Measurements from ENCODE around the gene TMIGD1. TPM values are rescaled to one million over a fixed set of nuclear protein-coding genes. Genes with fewer than 3 reads are reported as not detected.

The TMIGD1 gene, protein sequence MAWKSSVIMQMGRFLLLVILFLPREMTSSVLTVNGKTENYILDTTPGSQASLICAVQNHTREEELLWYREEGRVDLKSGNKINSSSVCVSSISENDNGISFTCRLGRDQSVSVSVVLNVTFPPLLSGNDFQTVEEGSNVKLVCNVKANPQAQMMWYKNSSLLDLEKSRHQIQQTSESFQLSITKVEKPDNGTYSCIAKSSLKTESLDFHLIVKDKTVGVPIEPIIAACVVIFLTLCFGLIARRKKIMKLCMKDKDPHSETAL
- not detected for total RNA-seq

GRCh38 chr17:30333503-30334360 lies at the start of gene TMIGD1:
TMIGD1 (minus strand) TSS chr17:30334057; CDS start chr17:30332133, 1,924 bp downstream.
- no peak within 1 kb of the TSS for H3K4me3 ChIP-seq
- H3K4me1 ChIP-seq, result no peaks in the 10 kb centered on the region
- H3K9me3 ChIP-seq, result no peaks in the 10 kb centered on the region
- H3K36me3 ChIP-seq, result no peaks in the 10 kb centered on the region
- TF ChIP-seq CTCF (IDR thresholded peaks at IDR 0.05), result no peak
- no peak for TF ChIP-seq POLR2A (IDR thresholded peaks at IDR 0.05)
- intact Hi-C loops (cut with DNase I; ENCODE audit: low total_unique reads), result no loop called here
- no peak for DNase-seq
- no peaks in the 10 kb centered on the region for H3K27me3 ChIP-seq
- no peak within 1 kb of the TSS for H3K27ac ChIP-seq

DNA sequence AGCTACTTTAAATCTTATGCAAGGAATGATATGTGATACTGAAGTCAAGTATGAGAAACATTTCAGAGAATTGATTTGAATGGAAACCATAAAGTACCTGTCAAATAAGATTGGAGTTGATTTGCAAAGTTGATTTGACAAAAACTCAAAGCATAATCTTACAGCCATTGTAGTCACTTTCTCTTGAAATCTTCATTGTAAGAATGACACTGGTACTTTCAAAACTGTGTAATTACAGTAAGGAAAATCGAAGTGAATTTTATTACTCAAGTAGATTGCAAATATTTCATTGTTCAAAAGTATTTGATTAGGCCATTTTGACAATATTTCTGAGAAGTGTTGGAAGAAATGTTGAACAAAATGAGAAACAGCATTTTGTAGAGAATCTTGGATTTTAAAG lies 48.5 kb upstream of the TMIGD1 start:
- intact Hi-C loops (cut with DNase I; ENCODE audit: low total_unique reads), result no loop called here
- no peaks in the 10 kb centered on the region for H3K9me3 ChIP-seq
- H3K27me3 ChIP-seq, result no peaks in the 10 kb centered on the region
- no peak overlapping the region for H3K27ac ChIP-seq
- no peaks in the 10 kb centered on the region for H3K4me1 ChIP-seq
- DNase-seq, result no peak
- H3K36me3 ChIP-seq, result no peaks in the 10 kb centered on the region
- TF ChIP-seq CTCF (IDR thresholded peaks at IDR 0.05), result no peak
- TF ChIP-seq POLR2A (IDR thresholded peaks at IDR 0.05), result no peak
- H3K4me3 ChIP-seq, result no peak overlapping the region

- H3K9me3 ChIP-seq, result no peaks in the 10 kb centered on the region
- peak overlapping the region in 1 of 2 donors; percentile 96 for H3K4me3 ChIP-seq
- no peak for DNase-seq
- no peak for TF ChIP-seq CTCF (IDR thresholded peaks at IDR 0.05)
- no peak for TF ChIP-seq POLR2A (IDR thresholded peaks at IDR 0.05)
- no peaks in the 10 kb centered on the region for H3K36me3 ChIP-seq
- intact Hi-C loops (cut with DNase I; ENCODE audit: low total_unique reads), result no loop called here
- H3K27ac ChIP-seq, result peak overlapping the region in 1 of 2 donors; percentile 93
- no peaks in the 10 kb centered on the region for H3K27me3 ChIP-seq
- H3K4me1 ChIP-seq, result no peaks in the 10 kb centered on the region
These were observed 47.4 kb upstream of the TMIGD1 start for GRCh38 chr17:30381340-30381659.

DNA sequence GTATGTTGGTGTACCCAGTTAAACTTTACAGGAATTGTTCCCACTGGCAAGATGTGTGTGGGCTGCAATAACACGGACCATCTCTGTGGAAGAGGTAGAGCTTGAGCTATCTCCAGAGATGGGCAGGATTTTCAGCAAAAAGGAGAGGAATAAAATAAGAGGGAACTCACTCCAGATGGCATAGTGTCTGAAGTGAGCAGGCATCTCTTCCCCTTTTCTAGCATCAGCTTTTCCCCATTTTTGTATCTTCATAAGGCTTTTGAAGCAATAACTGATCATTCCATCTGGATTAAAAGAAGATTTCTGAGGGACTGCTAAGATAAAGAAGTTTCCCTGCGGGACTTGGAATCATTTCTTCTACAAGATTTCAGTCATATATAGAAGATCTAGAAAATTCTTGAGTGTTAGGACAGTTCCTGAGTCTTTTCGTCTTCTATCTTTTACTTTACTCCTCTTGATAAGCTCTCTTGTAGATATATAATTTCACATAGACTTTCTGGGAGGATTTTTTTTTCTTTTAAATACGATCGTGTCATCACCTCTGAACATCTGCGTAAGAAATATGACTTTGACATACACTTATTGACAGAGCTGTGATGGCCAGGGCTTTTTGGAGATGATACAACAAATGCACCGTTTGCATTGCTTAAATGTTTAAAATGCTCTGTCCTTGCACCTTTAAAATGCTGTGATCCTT lies 46.9 kb upstream of the TMIGD1 start:
- Histone ChIP-seq H3K36me3 (no peaks in the 10 kb centered on the region), H3K27me3 (no peaks in the 10 kb centered on the region), H3K4me3 (peak overlapping the region; percentile 85 to 96), H3K27ac (peak overlapping the region in 1 of 2 donors; percentile 93), H3K9me3 (no peaks in the 10 kb centered on the region), H3K4me1 (no peaks in the 10 kb centered on the region)
- no peak for DNase-seq
- TF ChIP-seq CTCF (IDR thresholded peaks at IDR 0.05) (no peak), POLR2A (IDR thresholded peaks at IDR 0.05) (no peak)
- intact Hi-C loops (cut with DNase I; ENCODE audit: low total_unique reads), result no loop called here
